HK-2 (cell line): ENCODE data around the gene ST3GAL2.
A peak's percentile ranks its signal among the peaks of the same experiment; 100 is the strongest.
"Not testable (repeated sequence)": the region's sequence is repeated elsewhere in the genome, so short reads cannot be mapped to it uniquely, and the experiment has no call there.

Experiments
- DNase-seq: peaks from one replicate; pipeline ENCODE4 v3.0.0-alpha.2; 2018; ENCODE audit not compliant: unreplicated experiment

Gene ST3GAL2

GRCh38 chr16:70467608-70468007 is 28.7 kb upstream of the ST3GAL2 start:
- DNase-seq = no peak

- DNase-seq = no peak
Observed at GRCh38 chr16:70467113-70467512, 28.2 kb upstream of the ST3GAL2 start.

- no peak for DNase-seq
Observed at GRCh38 chr16:70466805-70467076, 27.8 kb upstream of the ST3GAL2 start.

GRCh38 chr16:70465999-70466804 is 27.3 kb upstream of the ST3GAL2 start:
- no peak for DNase-seq

- no peak for DNase-seq
Observed at GRCh38 chr16:70463235-70463634, 24.3 kb upstream of the ST3GAL2 start.

- no peak for DNase-seq
Observed at GRCh38 chr16:70460737-70461261, 21.9 kb upstream of the ST3GAL2 start.

- DNase-seq = no peak
Observed at GRCh38 chr16:70457446-70458166, 18.7 kb upstream of the ST3GAL2 start.

GRCh38 chr16:70455910-70456309 is 17.0 kb upstream of the ST3GAL2 start:
- no peak for DNase-seq

- DNase-seq = peak; percentile 75
Observed at GRCh38 chr16:70454222-70455034, 15.5 kb upstream of the ST3GAL2 start, which contains the start of gene FCSK. Gene FCSK (plus strand): TSS chr16:70454595. CDS start chr16:70463191, 8,596 bp downstream.

GRCh38 chr16:70453892-70454221 is 15.0 kb upstream of the ST3GAL2 start:
- no peak for DNase-seq

- DNase-seq = no peak
Observed at GRCh38 chr16:70453117-70453891, 14.4 kb upstream of the ST3GAL2 start.

GRCh38 chr16:70451004-70451340 is 12.1 kb upstream of the ST3GAL2 start:
- DNase-seq = not testable (repeated sequence)

- DNase-seq = not testable (repeated sequence)
Observed at GRCh38 chr16:70450142-70451003, 11.5 kb upstream of the ST3GAL2 start.

- DNase-seq = no peak
Observed at GRCh38 chr16:70448075-70448474, 9.2 kb upstream of the ST3GAL2 start.

GRCh38 chr16:70444249-70445063 is 5.6 kb upstream of the ST3GAL2 start:
- DNase-seq = no peak

- DNase-seq = no peak
Observed at GRCh38 chr16:70442344-70442743, 3.4 kb upstream of the ST3GAL2 start.

- DNase-seq = no peak
Observed at GRCh38 chr16:70441406-70441990, 2.6 kb upstream of the ST3GAL2 start.

- no peak for DNase-seq
Observed at GRCh38 chr16:70440009-70440692, 1.3 kb upstream of the ST3GAL2 start.

- peak; percentile 45 for DNase-seq
Observed at GRCh38 chr16:70438585-70438968, 323 bp downstream of the ST3GAL2 start.
